Endothelial cell of umbilical vein (primary cell): ENCODE results near the gene ARHGAP15. TPM values are rescaled to one million over a fixed set of nuclear protein-coding genes. Genes with fewer than 3 reads are reported as not detected.

Experiments used
- BruUV-seq: library from RNA; stranded (reverse); fragments of 400-500 nt; replicated peaks from 2 replicates; lab custom pipeline; 2021; lab: Mats Ljungman, UMichigan
- CTCF ChIA-PET: fragments of 300-600, 350-600 bp; sonication (Branson Sonifier 250); formaldehyde crosslinking; loops from one replicate; lab custom pipeline; 2021; ENCODE audit warnings: antibody characterized with exemption, inconsistent platforms; lab: Charles Lee
- POLR2A ChIA-PET: fragments of 300-600, 350-600 bp; sonication (Branson Sonifier 250); formaldehyde crosslinking; loops from one replicate; lab custom pipeline; 2021; ENCODE audit warnings: antibody characterized with exemption, inconsistent platforms; lab: Charles Lee
- DNase-seq: peaks from one replicate; pipeline ENCODE4 v3.0.0-alpha.2; 2011; ENCODE audit warnings: low read depth, low spot score
- FAIRE-seq: peaks from 2 replicates; lab custom pipeline; 2011; peaks lifted over from hg19 to GRCh38; lab: Jason Lieb, UNC
- H2AFZ ChIP-seq: 2 replicates; pipeline ENCODE4 v1.6.0; 2012; ENCODE audit warnings: low read depth, low read length, control low read depth, inconsistent platforms
- H3K27ac ChIP-seq: 2 replicates; pipeline ENCODE4 v1.5.1; 2011; ENCODE audit warnings: low read depth, mild to moderate bottlenecking, control low read depth, low read length, moderate library complexity; ENCODE audit not compliant: insufficient read depth
- H3K27me3 ChIP-seq, 2 experiments: 2 replicates each; pipeline versions ENCODE4 v1.6.0 to v1.6.1; 2011; ENCODE audit warnings: low read length in 2 of 2, mixed read lengths in 1 of 2; ENCODE audit not compliant: control insufficient read depth in 2 of 2, insufficient read depth in 2 of 2
- H3K36me3 ChIP-seq, 2 experiments: 2 replicates in 1 of 2; 3 replicates in 1 of 2; pipeline ENCODE4 v1.5.1; 2011; ENCODE audit warnings: low read length in 2 of 2, mild to moderate bottlenecking in 1 of 2, moderate library complexity in 1 of 2; ENCODE audit not compliant: control insufficient read depth in 2 of 2, insufficient read depth in 2 of 2; ENCODE audit errors: extremely low read depth in 1 of 2
- H3K4me1 ChIP-seq: 3 replicates; pipeline ENCODE4 v1.5.1; 2011; ENCODE audit warnings: mild to moderate bottlenecking, low read length; ENCODE audit not compliant: control insufficient read depth, insufficient read depth; ENCODE audit errors: extremely low read depth
- H3K4me2 ChIP-seq: 2 replicates; pipeline ENCODE4 v1.6.1; 2011; ENCODE audit warnings: low read length, control low read depth, mixed read lengths; ENCODE audit not compliant: insufficient read depth
- H3K4me3 ChIP-seq, 3 experiments: fragments of 200-600 bp in 1 of 3; sonication (generic), shearing (Covaris generic) in 1 of 3; replicated peaks in 1 of 3; 2 replicates each; pipeline ENCODE4 v1.5.1; 2011 to 2016; ENCODE audit warnings: control low read depth in 3 of 3, low read length in 3 of 3, mild to moderate bottlenecking in 2 of 3, inconsistent platforms in 1 of 3, low read depth in 1 of 3, moderate library complexity in 1 of 3; ENCODE audit not compliant: insufficient read depth in 1 of 3
- H3K79me2 ChIP-seq: 2 replicates; pipeline ENCODE4 v1.6.0; 2012; ENCODE audit warnings: low read length, inconsistent platforms; ENCODE audit not compliant: control insufficient read depth, insufficient read depth
- H3K9ac ChIP-seq: replicated peaks from 2 replicates; pipeline ENCODE3; 2011; ENCODE audit warnings: low read length, control low read depth; ENCODE audit not compliant: insufficient read depth; ENCODE audit errors: extremely low read depth
- H3K9me1 ChIP-seq: replicated peaks from 3 replicates; pipeline ENCODE4 v1.6.0; 2011; ENCODE audit warnings: mild to moderate bottlenecking, low read length; ENCODE audit not compliant: control insufficient read depth, insufficient read depth; ENCODE audit errors: extremely low read depth
- H3K9me3 ChIP-seq: replicated peaks from 2 replicates; pipeline ENCODE4 v1.5.1; 2012; ENCODE audit warnings: low read length, inconsistent platforms; ENCODE audit not compliant: control insufficient read depth, insufficient read depth
- H4K20me1 ChIP-seq: replicated peaks from 2 replicates; pipeline ENCODE3; 2011; ENCODE audit warnings: mild to moderate bottlenecking, low read length; ENCODE audit not compliant: control insufficient read depth, insufficient read depth; ENCODE audit errors: extremely low read depth
- FOS ChIP-seq: IDR thresholded peaks from 2 replicates; pipeline ENCODE4 v1.6.1; 2011; ENCODE audit warnings: mild to moderate bottlenecking, low read length, moderate library complexity, borderline replicate concordance; ENCODE audit not compliant: insufficient read depth
- GATA2 ChIP-seq: IDR thresholded peaks from 2 replicates; pipeline ENCODE4 v1.7.0; 2011; ENCODE audit warnings: low read depth, mild to moderate bottlenecking, moderate library complexity, mixed read lengths, low read length; ENCODE audit not compliant: insufficient read length, insufficient read depth
- JUN ChIP-seq: IDR thresholded peaks from 2 replicates; pipeline ENCODE4 v1.6.1; 2011; ENCODE audit warnings: borderline replicate concordance, low read depth; ENCODE audit not compliant: insufficient read length, insufficient read depth
- MYC ChIP-seq: IDR thresholded peaks from one replicate; pipeline ENCODE4 v1.6.1; 2011; ENCODE audit warnings: mild to moderate bottlenecking, low read depth, low read length
- POLR2A ChIP-seq: IDR thresholded peaks from 2 replicates; pipeline ENCODE4 v1.6.1; 2012; ENCODE audit warnings: low read depth, mild to moderate bottlenecking, control low read depth, low read length
- POLR2AphosphoS5 ChIP-seq: IDR thresholded peaks from 2 replicates; pipeline ENCODE4 v1.6.1; 2012; ENCODE audit warnings: low read depth, mild to moderate bottlenecking, control low read depth, low read length, moderate library complexity; ENCODE audit not compliant: insufficient read depth
- dilution Hi-C: fragments of 300-500 bp; cut with MboI; formaldehyde crosslinking; loops from one replicate; pipeline ENCODE4 v1.15.0; 2019; ENCODE audit warnings: low sequenced_read_pairs; ENCODE audit not compliant: extremely low pct_ligation_motif_present
- intact Hi-C: fragments of 100-400 bp; cut with micrococcal nuclease; formaldehyde crosslinking; loops from one replicate; pipeline ENCODE4 v1.10.0; 2022
- polyA plus RNA-seq, 4 experiments: library from polyadenylated mRNA; depleted of rRNA in 3 of 4; stranded (reverse) in 3 of 4; unstranded in 1 of 4; fragments of >200 nt; gene quantifications; 2 replicates each; pipeline versions ENCODE4 v1.2.1 to v1.2.3, GENCODE V29; 2011 to 2012; ENCODE audit warnings: missing spikeins in 1 of 4
- total RNA-seq: library from RNA; stranded (reverse); gene quantifications from 2 replicates; pipeline ENCODE4 v1.2.3, GENCODE V29; 2021
- TF ChIP-seq, protein P1 (sequence below): IDR thresholded peaks from 2 replicates; pipeline ENCODE4 v1.6.1; 2011; ENCODE audit not compliant: insufficient read depth, insufficient read length
- TF ChIP-seq, protein P2 (sequence below), 2 donors: IDR thresholded peaks; 1 replicate in 1 of 2; 2 replicates in 1 of 2; pipeline ENCODE4 v1.5.1; 2011; ENCODE audit warnings: low read length in 2 of 2, mild to moderate bottlenecking in 2 of 2, moderate library complexity in 2 of 2, control low read depth in 1 of 2, inconsistent platforms in 1 of 2, low read depth in 1 of 2; ENCODE audit not compliant: insufficient read depth in 1 of 2; ENCODE audit errors: extremely low read depth in 1 of 2

ARHGAP15 gene
- total and polyA plus RNA-seq, 2 donors (not counting 3 experiments of a cell fraction or from before 2014, with no cell fraction given): not detected

DNA sequence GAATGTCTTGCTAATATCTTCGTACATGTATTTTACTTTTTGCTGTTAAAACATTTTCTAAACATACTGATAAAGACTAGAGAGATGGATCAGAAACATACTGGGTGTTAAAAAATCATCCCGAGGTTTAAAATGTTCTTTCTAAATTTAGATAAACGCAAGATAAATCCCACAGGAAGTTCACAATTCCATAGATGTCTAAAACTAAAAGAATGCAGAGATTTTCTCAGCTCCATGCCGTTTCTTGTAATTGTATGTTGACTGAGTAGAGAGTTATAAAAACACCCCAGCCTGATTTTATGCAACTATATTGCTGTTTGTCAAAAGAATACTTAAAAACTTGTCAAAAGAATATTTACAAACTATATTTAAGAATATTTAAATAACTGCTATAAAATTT is 455.7 kb downstream of the ARHGAP15 start:
- TF ChIP-seq, protein P1, sequence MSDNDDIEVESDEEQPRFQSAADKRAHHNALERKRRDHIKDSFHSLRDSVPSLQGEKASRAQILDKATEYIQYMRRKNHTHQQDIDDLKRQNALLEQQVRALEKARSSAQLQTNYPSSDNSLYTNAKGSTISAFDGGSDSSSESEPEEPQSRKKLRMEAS: no peak
- no peak for TF ChIP-seq GATA2
- TF ChIP-seq POLR2A: no peak
- TF ChIP-seq JUN: no peak
- no peak for TF ChIP-seq FOS
- no peak for TF ChIP-seq MYC
- no peak for TF ChIP-seq POLR2AphosphoS5
- TF ChIP-seq, protein P2, sequence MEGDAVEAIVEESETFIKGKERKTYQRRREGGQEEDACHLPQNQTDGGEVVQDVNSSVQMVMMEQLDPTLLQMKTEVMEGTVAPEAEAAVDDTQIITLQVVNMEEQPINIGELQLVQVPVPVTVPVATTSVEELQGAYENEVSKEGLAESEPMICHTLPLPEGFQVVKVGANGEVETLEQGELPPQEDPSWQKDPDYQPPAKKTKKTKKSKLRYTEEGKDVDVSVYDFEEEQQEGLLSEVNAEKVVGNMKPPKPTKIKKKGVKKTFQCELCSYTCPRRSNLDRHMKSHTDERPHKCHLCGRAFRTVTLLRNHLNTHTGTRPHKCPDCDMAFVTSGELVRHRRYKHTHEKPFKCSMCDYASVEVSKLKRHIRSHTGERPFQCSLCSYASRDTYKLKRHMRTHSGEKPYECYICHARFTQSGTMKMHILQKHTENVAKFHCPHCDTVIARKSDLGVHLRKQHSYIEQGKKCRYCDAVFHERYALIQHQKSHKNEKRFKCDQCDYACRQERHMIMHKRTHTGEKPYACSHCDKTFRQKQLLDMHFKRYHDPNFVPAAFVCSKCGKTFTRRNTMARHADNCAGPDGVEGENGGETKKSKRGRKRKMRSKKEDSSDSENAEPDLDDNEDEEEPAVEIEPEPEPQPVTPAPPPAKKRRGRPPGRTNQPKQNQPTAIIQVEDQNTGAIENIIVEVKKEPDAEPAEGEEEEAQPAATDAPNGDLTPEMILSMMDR (IDR thresholded peaks at IDR 0.05; ENCODE audit: extremely low read depth in 1 of 2, insufficient read depth in 1 of 2, low read depth in 1 of 2, low read length in 2 of 2): no peak
- ChIA-PET CTCF (no interaction called here), POLR2A (no interaction called here)
- no peak for DNase-seq
- no peaks in the 10 kb centered on the region for H3K9me3 ChIP-seq
- no peak overlapping the region for H3K9ac ChIP-seq
- no peak overlapping the region for H3K4me2 ChIP-seq
- no peaks in the 10 kb centered on the region for H3K27me3 ChIP-seq
- no peak overlapping the region for H2AFZ ChIP-seq
- no peaks in the 10 kb centered on the region for H3K9me1 ChIP-seq
- H3K36me3 ChIP-seq: no peaks in the 10 kb centered on the region
- dilution Hi-C loops (no loop called here), intact Hi-C loops (no loop called here)
- no peaks in the 10 kb centered on the region for H4K20me1 ChIP-seq
- FAIRE-seq: no peak
- no peaks in the 10 kb centered on the region for H3K4me1 ChIP-seq
- no TSS peak for BruUV-seq
- no peak overlapping the region for H3K27ac ChIP-seq
- no peak overlapping the region for H3K4me3 ChIP-seq
- H3K79me2 ChIP-seq: no peaks in the 10 kb centered on the region
